ENCODE data around the gene CORIN. TPM values are rescaled to one million over a fixed set of nuclear protein-coding genes. Genes with fewer than 3 reads are reported as not detected.

Gene CORIN
- total RNA-seq, 1 experiment from 2014 or later, result 3.5 TPM

DNA sequence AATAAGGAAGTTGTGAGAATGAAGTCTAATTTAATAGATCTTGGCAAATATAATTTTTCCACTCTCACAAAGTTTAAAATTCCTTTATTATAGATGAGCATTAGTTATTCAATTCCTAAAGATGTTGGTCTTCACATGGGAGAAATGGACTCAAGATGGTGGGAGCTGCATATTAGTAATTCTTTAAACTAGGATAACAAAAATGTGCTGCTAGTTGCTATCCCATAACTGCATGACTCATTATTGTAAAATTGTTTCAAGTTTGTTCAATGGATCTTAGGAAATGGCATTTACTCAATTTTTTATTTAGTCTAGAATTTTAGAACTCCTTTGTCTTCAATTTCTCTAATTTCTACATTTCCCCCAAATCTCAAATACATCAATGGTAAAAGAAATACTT is 197.0 kb downstream of the CORIN start:
- H2AFZ ChIP-seq (ENCODE audit: low read depth, low read length, poor library complexity, severe bottlenecking), result no peak overlapping the region
- no peaks in the 10 kb centered on the region for H3K27me3 ChIP-seq (ENCODE audit: insufficient read depth, low read length)
- H3K4me1 ChIP-seq (ENCODE audit: control insufficient read depth in 1 of 2, insufficient read depth in 2 of 2, low read length in 2 of 2), result peaks cover 0 to 8% of the 10 kb centered on the region in 2 experiments; a peak in 2 of 4 replicates
- ChIA-PET RAD21 (ENCODE audit: low non-redundant PET in 1 of 2, low total read pairs in 2 of 2, uncharacterized antibody in 2 of 2, unreplicated experiment in 2 of 2) (no interaction called here), POLR2A (no interaction called here), CTCF (no interaction called here)
- no peaks in the 10 kb centered on the region for H3K9me3 ChIP-seq (ENCODE audit: control insufficient read depth in 1 of 2, insufficient read depth in 1 of 2, low read depth in 1 of 2, low read length in 2 of 2)
- H3K9ac ChIP-seq (ENCODE audit: low read length), result no peak overlapping the region
- DNase-seq (ENCODE audit: low read depth, low spot score) (no peak), ATAC-seq (no peak)
- H3K79me2 ChIP-seq (ENCODE audit: insufficient read depth, low read length), result no peaks in the 10 kb centered on the region
- H3K27ac ChIP-seq (ENCODE audit: low read depth, low read length), result no peak overlapping the region
- no peaks in the 10 kb centered on the region for H3K36me3 ChIP-seq (ENCODE audit: control insufficient read depth in 1 of 2, insufficient read depth in 2 of 2, low read length in 2 of 2)
- intact Hi-C loops (cut with micrococcal nuclease), result no loop called here
- TF ChIP-seq EZH2phosphoT487 (IDR thresholded peaks at IDR 0.05; ENCODE audit: borderline replicate concordance) (no peak), CBX3 (IDR thresholded peaks at IDR 0.05; ENCODE audit: low read depth) (no peak), SIN3A (IDR thresholded peaks at IDR 0.05; ENCODE audit: low read depth) (no peak), EZH2 (IDR thresholded peaks at IDR 0.05) (no peak), SP1 (IDR thresholded peaks at IDR 0.05; ENCODE audit: low read depth) (no peak), POLR2A (IDR thresholded peaks at IDR 0.05; ENCODE audit: borderline replicate concordance, extremely low read depth, insufficient read depth, insufficient read length) (no peak), RAD21 (IDR thresholded peaks at IDR 0.05; ENCODE audit: low read depth) (no peak), ELF1 (IDR thresholded peaks at IDR 0.05; ENCODE audit: borderline replicate concordance, low read depth) (no peak), POLR2AphosphoS5 (IDR thresholded peaks at IDR 0.05; ENCODE audit: low read depth, low read length) (no peak), ZNF274 (IDR thresholded peaks at IDR 0.05; ENCODE audit: low read depth, low read length) (no peak), JUND (IDR thresholded peaks at IDR 0.05) (no peak), FOSL1 (IDR thresholded peaks at IDR 0.05; ENCODE audit: low read depth) (no peak), TCF7L2 (IDR thresholded peaks at IDR 0.05; ENCODE audit: borderline replicate concordance, extremely low read depth, insufficient read depth, insufficient read length) (no peak)
- TF ChIP-seq, protein P1, sequence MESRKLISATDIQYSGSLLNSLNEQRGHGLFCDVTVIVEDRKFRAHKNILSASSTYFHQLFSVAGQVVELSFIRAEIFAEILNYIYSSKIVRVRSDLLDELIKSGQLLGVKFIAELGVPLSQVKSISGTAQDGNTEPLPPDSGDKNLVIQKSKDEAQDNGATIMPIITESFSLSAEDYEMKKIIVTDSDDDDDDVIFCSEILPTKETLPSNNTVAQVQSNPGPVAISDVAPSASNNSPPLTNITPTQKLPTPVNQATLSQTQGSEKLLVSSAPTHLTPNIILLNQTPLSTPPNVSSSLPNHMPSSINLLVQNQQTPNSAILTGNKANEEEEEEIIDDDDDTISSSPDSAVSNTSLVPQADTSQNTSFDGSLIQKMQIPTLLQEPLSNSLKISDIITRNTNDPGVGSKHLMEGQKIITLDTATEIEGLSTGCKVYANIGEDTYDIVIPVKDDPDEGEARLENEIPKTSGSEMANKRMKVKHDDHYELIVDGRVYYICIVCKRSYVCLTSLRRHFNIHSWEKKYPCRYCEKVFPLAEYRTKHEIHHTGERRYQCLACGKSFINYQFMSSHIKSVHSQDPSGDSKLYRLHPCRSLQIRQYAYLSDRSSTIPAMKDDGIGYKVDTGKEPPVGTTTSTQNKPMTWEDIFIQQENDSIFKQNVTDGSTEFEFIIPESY (IDR thresholded peaks at IDR 0.05; ENCODE audit: extremely low read depth, insufficient replicate concordance, low read length), result no peak
- TF ChIP-seq, protein P2, sequence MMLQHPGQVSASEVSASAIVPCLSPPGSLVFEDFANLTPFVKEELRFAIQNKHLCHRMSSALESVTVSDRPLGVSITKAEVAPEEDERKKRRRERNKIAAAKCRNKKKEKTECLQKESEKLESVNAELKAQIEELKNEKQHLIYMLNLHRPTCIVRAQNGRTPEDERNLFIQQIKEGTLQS (IDR thresholded peaks at IDR 0.05), result no peak
- H3K4me3 ChIP-seq (replicated peaks in 1 of 2; ENCODE audit: low read depth in 1 of 2, low read length in 2 of 2), result no peak overlapping the region
- H3K9me2 ChIP-seq (ENCODE audit: insufficient read depth), result no peaks in the 10 kb centered on the region
- H3K4me2 ChIP-seq (ENCODE audit: low read length), result no peak overlapping the region
- no TSS peak for BruUV-seq (replicated peaks)
- H4K20me1 ChIP-seq (ENCODE audit: insufficient read depth), result no peaks in the 10 kb centered on the region

All from HCT116 (cell line).